Fibroblast of the aortic adventitia (primary cell): ENCODE measurements around the gene CAST. TPM values are rescaled to one million over a fixed set of nuclear protein-coding genes. Genes with fewer than 3 reads are reported as not detected.

Experiments used
- DNase-seq: peaks from one replicate; pipeline ENCODE4 v3.0.0-alpha.2; 2010; ENCODE audit warnings: low read depth
- H3K4me3 ChIP-seq: 2 replicates; pipeline ENCODE4 v1.5.1; 2011; ENCODE audit warnings: low read depth, mild to moderate bottlenecking, control low read depth, low read length, moderate library complexity
- CTCF ChIP-seq: IDR thresholded peaks from 2 replicates; pipeline ENCODE4 v1.5.1; 2011; ENCODE audit warnings: mild to moderate bottlenecking, low read length, control low read depth, inconsistent platforms; ENCODE audit not compliant: insufficient read depth
- total RNA-seq: library from RNA; depleted of rRNA; stranded (reverse); fragments of >200 nt; gene quantifications from 2 replicates; pipeline ENCODE4 v1.2.3, GENCODE V29; 2012; ENCODE audit warnings: low replicate concordance

CAST gene
- total RNA-seq, 1 donor: 398 TPM

GRCh38 chr5:96655506-96655905 lies 6.7 kb upstream of the CAST start:
- H3K4me3 ChIP-seq: no peak overlapping the region
- peak; percentile 46 for DNase-seq
- TF ChIP-seq CTCF: no peak

- H3K4me3 ChIP-seq: no peak overlapping the region
- no peak for TF ChIP-seq CTCF
- peak; percentile 92 for DNase-seq
Observed at GRCh38 chr5:96657068-96657467, 5.1 kb upstream of the CAST start.

GRCh38 chr5:96658272-96658671 lies 3.9 kb upstream of the CAST start:
- no peak overlapping the region for H3K4me3 ChIP-seq
- no peak for TF ChIP-seq CTCF
- no peak for DNase-seq

- H3K4me3 ChIP-seq: no peak overlapping the region
- no peak for TF ChIP-seq CTCF
- DNase-seq: no peak
Observed at GRCh38 chr5:96659170-96659569, 3.0 kb upstream of the CAST start.

- no peak for TF ChIP-seq CTCF
- peak overlapping the region; percentile 94 for H3K4me3 ChIP-seq
- DNase-seq: peak; percentile 69
Observed at GRCh38 chr5:96660971-96661854, 963 bp upstream of the CAST start.

- peak; percentile 90 for DNase-seq
- TF ChIP-seq CTCF: peak; percentile 11
- peak overlapping the region; percentile 94 for H3K4me3 ChIP-seq
Observed at GRCh38 chr5:96662725-96663518, 746 bp downstream of the CAST start.
